Right atrium auricular region (tissue), 2 donors: ENCODE measurements around the gene PTK6. TPM values are rescaled to one million over a fixed set of nuclear protein-coding genes. Genes with fewer than 3 reads are reported as not detected.

ENCODE experiments used
- DNase-seq: peaks from one replicate; pipeline ENCODE4 v3.0.0-alpha.2; 2019; ENCODE audit warnings: low spot score
- H3K27ac ChIP-seq, 2 donors: fragments of 200-600 bp; sonication (generic); 1 replicate in 1 of 2; 2 replicates in 1 of 2; pipeline ENCODE4 v1.5.1; 2016 to 2019
- H3K27me3 ChIP-seq, 2 donors: fragments of 200-600 bp; sonication (generic); one replicate each; pipeline versions ENCODE4 v1.5.1 to v1.6.0; 2017 to 2019
- H3K36me3 ChIP-seq: fragments of 200-600 bp; sonication (generic); one replicate; pipeline ENCODE4 v1.5.1; 2016
- H3K4me1 ChIP-seq, 2 donors: fragments of 200-600 bp; sonication (generic); one replicate each; pipeline versions ENCODE4 v1.5.1 to v1.6.0; 2017 to 2019
- H3K4me3 ChIP-seq, 2 donors: fragments of 200-600 bp; sonication (generic); 1 replicate in 1 of 2; 2 replicates in 1 of 2; pipeline ENCODE4 v1.5.1; 2017 to 2019; ENCODE audit warnings: mild to moderate bottlenecking in 1 of 2, moderate library complexity in 1 of 2
- H3K9me3 ChIP-seq, 2 donors: fragments of 200-600 bp; sonication (generic); one replicate each; pipeline ENCODE4 v1.5.1; 2019
- total RNA-seq, 2 donors: library from RNA; depleted of rRNA; stranded (reverse); fragments of >200 nt; gene quantifications; one replicate each; pipeline ENCODE4 v1.1.0, GENCODE V29; 2016
- TF ChIP-seq, protein P1 (sequence below), 2 donors: fragments of 200-600 bp; sonication (generic); IDR thresholded peaks; one replicate each; pipeline ENCODE4 v1.5.1; 2019; ENCODE audit warnings: antibody characterized with exemption in 2 of 2

PTK6 gene
- total RNA-seq, 2 donors from 2014 or later, result not detected

DNA sequence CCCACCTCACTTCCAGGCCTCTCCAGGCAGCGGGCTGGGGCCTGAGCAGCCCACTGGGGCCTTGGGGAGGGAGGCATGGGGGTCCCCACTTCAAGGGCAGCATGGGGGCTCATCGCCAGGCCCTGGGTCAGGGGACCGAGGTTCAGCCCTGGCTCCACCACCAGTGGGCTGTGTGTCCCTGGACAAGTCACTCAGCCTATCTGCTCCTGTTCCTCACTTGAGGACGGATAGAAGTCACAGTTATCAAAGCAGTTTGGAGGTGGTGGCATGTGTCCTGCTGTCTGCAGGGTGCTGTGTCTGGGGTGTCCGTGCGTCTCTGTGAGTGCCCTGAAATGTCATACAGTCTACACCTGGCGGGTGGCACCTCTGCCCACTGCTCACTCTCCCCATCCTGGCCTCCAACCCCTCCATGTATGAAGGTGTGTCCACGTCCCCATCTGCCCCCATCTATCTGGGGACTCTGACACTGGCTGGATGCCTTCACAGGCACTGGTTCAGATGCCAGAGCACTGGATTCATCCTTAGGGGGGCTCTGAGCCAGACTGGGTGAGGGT, 41.9 kb downstream of the PTK6 start:
- no peak for DNase-seq
- no peak overlapping the region for H3K4me3 ChIP-seq

GRCh38 chr20:63494420-63495166, 42.6 kb downstream of the PTK6 start:
- Histone ChIP-seq H3K9me3 (no peaks in the 10 kb centered on the region), H3K4me1 (peaks cover 0 to 35% of the 10 kb centered on the region in 2 donors), H3K27me3 (peaks cover 0 to 8% of the 10 kb centered on the region in 2 donors), H3K4me3 (no peak overlapping the region), H3K27ac (no peak overlapping the region), H3K36me3 (peaks cover 53% of the 10 kb centered on the region)
- TF ChIP-seq, protein P1, sequence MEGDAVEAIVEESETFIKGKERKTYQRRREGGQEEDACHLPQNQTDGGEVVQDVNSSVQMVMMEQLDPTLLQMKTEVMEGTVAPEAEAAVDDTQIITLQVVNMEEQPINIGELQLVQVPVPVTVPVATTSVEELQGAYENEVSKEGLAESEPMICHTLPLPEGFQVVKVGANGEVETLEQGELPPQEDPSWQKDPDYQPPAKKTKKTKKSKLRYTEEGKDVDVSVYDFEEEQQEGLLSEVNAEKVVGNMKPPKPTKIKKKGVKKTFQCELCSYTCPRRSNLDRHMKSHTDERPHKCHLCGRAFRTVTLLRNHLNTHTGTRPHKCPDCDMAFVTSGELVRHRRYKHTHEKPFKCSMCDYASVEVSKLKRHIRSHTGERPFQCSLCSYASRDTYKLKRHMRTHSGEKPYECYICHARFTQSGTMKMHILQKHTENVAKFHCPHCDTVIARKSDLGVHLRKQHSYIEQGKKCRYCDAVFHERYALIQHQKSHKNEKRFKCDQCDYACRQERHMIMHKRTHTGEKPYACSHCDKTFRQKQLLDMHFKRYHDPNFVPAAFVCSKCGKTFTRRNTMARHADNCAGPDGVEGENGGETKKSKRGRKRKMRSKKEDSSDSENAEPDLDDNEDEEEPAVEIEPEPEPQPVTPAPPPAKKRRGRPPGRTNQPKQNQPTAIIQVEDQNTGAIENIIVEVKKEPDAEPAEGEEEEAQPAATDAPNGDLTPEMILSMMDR (IDR thresholded peaks at IDR 0.05), result no peak
- DNase-seq, result no peak

More for the DNA sequence above, 41.9 kb downstream of the PTK6 start:
- TF ChIP-seq, protein P1 (IDR thresholded peaks at IDR 0.05), result no peak
- peaks cover 47% of the 10 kb centered on the region for H3K36me3 ChIP-seq
- H3K4me1 ChIP-seq, result peaks cover 0 to 42% of the 10 kb centered on the region in 2 donors
- H3K27me3 ChIP-seq, result peaks cover 0 to 13% of the 10 kb centered on the region in 2 donors
- no peaks in the 10 kb centered on the region for H3K9me3 ChIP-seq
- H3K27ac ChIP-seq, result no peak overlapping the region

GRCh38 chr20:63494084-63494419, 43.1 kb downstream of the PTK6 start:
- peaks cover 0 to 30% of the 10 kb centered on the region in 2 donors for H3K4me1 ChIP-seq
- no peaks in the 10 kb centered on the region for H3K9me3 ChIP-seq
- DNase-seq, result no peak
- TF ChIP-seq, protein P1 (IDR thresholded peaks at IDR 0.05), result no peak
- no peak overlapping the region for H3K4me3 ChIP-seq
- peaks cover 55% of the 10 kb centered on the region for H3K36me3 ChIP-seq
- H3K27me3 ChIP-seq, result peaks cover 0 to 8% of the 10 kb centered on the region in 2 donors
- H3K27ac ChIP-seq, result no peak overlapping the region

DNA sequence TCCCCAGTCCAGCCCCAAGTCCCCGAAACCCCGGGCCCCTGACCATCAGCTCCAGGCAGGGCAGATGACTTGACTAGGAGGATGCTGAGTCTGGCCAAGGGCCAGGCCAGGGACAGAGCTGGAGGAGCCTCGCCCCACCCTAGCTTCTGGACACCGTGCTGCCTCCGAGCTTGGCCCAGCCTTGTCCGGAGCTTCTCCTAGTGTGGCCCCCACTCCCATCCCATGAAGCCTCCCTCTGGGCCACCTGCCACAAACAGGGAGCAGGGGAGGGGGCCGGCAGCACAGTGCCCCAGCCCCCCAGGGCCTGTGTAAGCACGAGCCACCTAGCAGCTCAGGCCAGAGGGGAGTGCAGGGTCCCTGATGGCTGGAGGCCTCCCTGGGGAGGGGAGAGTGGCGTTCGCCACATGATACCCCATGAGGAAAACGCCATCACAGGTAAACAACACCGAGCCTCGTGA, 43.6 kb downstream of the PTK6 start:
- Histone ChIP-seq H3K27me3 (peaks cover 0 to 8% of the 10 kb centered on the region in 2 donors), H3K27ac (no peak overlapping the region), H3K4me3 (no peak overlapping the region), H3K36me3 (peaks cover 55% of the 10 kb centered on the region), H3K4me1 (peaks cover 0 to 34% of the 10 kb centered on the region in 2 donors), H3K9me3 (no peaks in the 10 kb centered on the region)
- DNase-seq, result no peak
- TF ChIP-seq, protein P1 (IDR thresholded peaks at IDR 0.05), result no peak

GRCh38 chr20:63492982-63493381, 44.2 kb downstream of the PTK6 start:
- Histone ChIP-seq H3K27me3 (peaks cover 0 to 3% of the 10 kb centered on the region in 2 donors), H3K9me3 (no peaks in the 10 kb centered on the region), H3K4me1 (peaks cover 0 to 33% of the 10 kb centered on the region in 2 donors), H3K36me3 (peaks cover 55% of the 10 kb centered on the region), H3K27ac (no peak overlapping the region), H3K4me3 (no peak overlapping the region)
- DNase-seq, result no peak
- TF ChIP-seq, protein P1 (IDR thresholded peaks at IDR 0.05), result no peak
